Epidermal melanocyte (primary cell): ENCODE data around the gene MEX3D.

Source experiments
- DNase-seq: peaks from one replicate; pipeline ENCODE4 v3.0.0; 2011; ENCODE audit warnings: low spot score; ENCODE audit not compliant: insufficient read length

Gene MEX3D

GRCh38 chr19:1598777-1599459 lies 30.8 kb upstream of the MEX3D start:
- DNase-seq = no peak

- no peak for DNase-seq
These were observed 25.3 kb upstream of the MEX3D start for GRCh38 chr19:1593501-1593772.

GRCh38 chr19:1592755-1593500 lies 24.8 kb upstream of the MEX3D start, which contains the start of gene MBD3:
Gene MBD3 (minus strand): TSS chr19:1592865. CDS start chr19:1592631, 234 bp downstream.
- peak; percentile 94 for DNase-seq

- DNase-seq = peak; percentile 90
These were observed 24.1 kb upstream of the MEX3D start for GRCh38 chr19:1592024-1592754.

GRCh38 chr19:1591421-1592023 lies 23.4 kb upstream of the MEX3D start:
- DNase-seq = no peak

- no peak for DNase-seq
These were observed 22.7 kb upstream of the MEX3D start for GRCh38 chr19:1590641-1591397.

- peak; percentile 98 for DNase-seq
These were observed 19.7 kb upstream of the MEX3D start for GRCh38 chr19:1587872-1588271.

- no peak for DNase-seq
These were observed 17.1 kb upstream of the MEX3D start for GRCh38 chr19:1585243-1585580.

GRCh38 chr19:1584500-1585242 lies 16.5 kb upstream of the MEX3D start:
- no peak for DNase-seq

GRCh38 chr19:1582201-1582600 lies 14.1 kb upstream of the MEX3D start:
- no peak for DNase-seq

GRCh38 chr19:1580957-1581356 lies 12.8 kb upstream of the MEX3D start:
- DNase-seq = no peak

GRCh38 chr19:1580382-1580781 lies 12.3 kb upstream of the MEX3D start:
- no peak for DNase-seq

- DNase-seq = no peak
These were observed 11.1 kb upstream of the MEX3D start for GRCh38 chr19:1579222-1579621.

- no peak for DNase-seq
These were observed 9.9 kb upstream of the MEX3D start for GRCh38 chr19:1577929-1578618.

GRCh38 chr19:1577090-1577928 lies 9.2 kb upstream of the MEX3D start:
- DNase-seq = no peak

- DNase-seq = no peak
These were observed 8.3 kb upstream of the MEX3D start for GRCh38 chr19:1576242-1577089.

- no peak for DNase-seq
These were observed 7.5 kb upstream of the MEX3D start for GRCh38 chr19:1575323-1576241.
